ENCODE results near the gene PTPN20. TPM values are rescaled to one million over a fixed set of nuclear protein-coding genes. Genes with fewer than 3 reads are reported as not detected.

Gene PTPN20
- total RNA-seq, 1 donor from 2014 or later = not detected

DNA sequence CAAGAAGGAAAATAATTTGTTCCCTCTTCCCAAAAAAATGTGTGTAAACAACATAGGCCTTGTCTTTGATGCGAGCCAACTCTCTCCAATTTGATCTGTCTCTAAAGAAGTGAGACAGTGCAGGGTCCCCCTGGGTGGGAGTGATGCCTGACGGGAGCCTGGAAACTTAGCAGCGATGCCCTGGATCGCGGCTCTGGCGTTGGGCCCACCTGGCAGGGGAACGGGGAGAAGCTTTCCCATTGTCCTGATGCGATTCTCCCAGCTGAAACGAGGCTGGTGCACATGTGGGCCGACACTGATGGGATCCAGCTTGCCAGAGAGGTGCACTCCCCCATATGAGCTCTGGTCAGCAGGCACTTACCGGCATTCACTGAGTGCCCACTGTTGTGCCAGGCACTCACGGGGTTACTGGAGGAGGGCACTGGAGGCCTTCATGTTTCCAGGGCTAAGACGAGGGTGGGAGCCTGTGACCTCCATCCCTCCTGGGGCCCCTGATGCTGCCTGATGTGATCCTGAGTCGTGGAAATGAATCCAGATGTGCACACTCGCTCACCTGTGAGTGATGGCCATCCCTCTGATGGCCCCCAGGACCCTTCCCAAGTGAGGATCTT lies 132.8 kb downstream of the PTPN20 start:
- H3K9me3 Mint-ChIP-seq (ENCODE audit: unreplicated experiment) = no peaks in the 10 kb centered on the region
- TF ChIP-seq, protein P1, sequence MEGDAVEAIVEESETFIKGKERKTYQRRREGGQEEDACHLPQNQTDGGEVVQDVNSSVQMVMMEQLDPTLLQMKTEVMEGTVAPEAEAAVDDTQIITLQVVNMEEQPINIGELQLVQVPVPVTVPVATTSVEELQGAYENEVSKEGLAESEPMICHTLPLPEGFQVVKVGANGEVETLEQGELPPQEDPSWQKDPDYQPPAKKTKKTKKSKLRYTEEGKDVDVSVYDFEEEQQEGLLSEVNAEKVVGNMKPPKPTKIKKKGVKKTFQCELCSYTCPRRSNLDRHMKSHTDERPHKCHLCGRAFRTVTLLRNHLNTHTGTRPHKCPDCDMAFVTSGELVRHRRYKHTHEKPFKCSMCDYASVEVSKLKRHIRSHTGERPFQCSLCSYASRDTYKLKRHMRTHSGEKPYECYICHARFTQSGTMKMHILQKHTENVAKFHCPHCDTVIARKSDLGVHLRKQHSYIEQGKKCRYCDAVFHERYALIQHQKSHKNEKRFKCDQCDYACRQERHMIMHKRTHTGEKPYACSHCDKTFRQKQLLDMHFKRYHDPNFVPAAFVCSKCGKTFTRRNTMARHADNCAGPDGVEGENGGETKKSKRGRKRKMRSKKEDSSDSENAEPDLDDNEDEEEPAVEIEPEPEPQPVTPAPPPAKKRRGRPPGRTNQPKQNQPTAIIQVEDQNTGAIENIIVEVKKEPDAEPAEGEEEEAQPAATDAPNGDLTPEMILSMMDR (IDR thresholded peaks at IDR 0.05) = no peak
- DNase-seq (ENCODE audit: extremely low spot score, unreplicated experiment) = no peak
- no peak overlapping the region for H3K27ac Mint-ChIP-seq (ENCODE audit: unreplicated experiment)
- H3K4me1 Mint-ChIP-seq (ENCODE audit: unreplicated experiment) = no peaks in the 10 kb centered on the region
- no peaks in the 10 kb centered on the region for H3K36me3 Mint-ChIP-seq (ENCODE audit: unreplicated experiment)
- H3K4me3 Mint-ChIP-seq (ENCODE audit: unreplicated experiment) = no peak overlapping the region
- peaks cover 6% of the 10 kb centered on the region for H3K27me3 Mint-ChIP-seq (ENCODE audit: unreplicated experiment)

- H3K9me3 Mint-ChIP-seq (ENCODE audit: unreplicated experiment) = no peaks in the 10 kb centered on the region
- H3K27me3 Mint-ChIP-seq (ENCODE audit: unreplicated experiment) = peaks cover 6% of the 10 kb centered on the region
- H3K27ac Mint-ChIP-seq (ENCODE audit: unreplicated experiment) = no peak overlapping the region
- TF ChIP-seq, protein P1 (IDR thresholded peaks at IDR 0.05) = no peak
- H3K36me3 Mint-ChIP-seq (ENCODE audit: unreplicated experiment) = no peaks in the 10 kb centered on the region
- no peak for DNase-seq (ENCODE audit: extremely low spot score, unreplicated experiment)
- no peak overlapping the region for H3K4me3 Mint-ChIP-seq (ENCODE audit: unreplicated experiment)
- no peaks in the 10 kb centered on the region for H3K4me1 Mint-ChIP-seq (ENCODE audit: unreplicated experiment)
Observed at GRCh38 chr10:47044741-47045140, 133.5 kb downstream of the PTPN20 start.

GRCh38 chr10:47045331-47045861 lies 134.2 kb downstream of the PTPN20 start:
- Mint-ChIP-seq H3K4me1 (ENCODE audit: unreplicated experiment) (no peaks in the 10 kb centered on the region), H3K9me3 (ENCODE audit: unreplicated experiment) (no peaks in the 10 kb centered on the region), H3K36me3 (ENCODE audit: unreplicated experiment) (no peaks in the 10 kb centered on the region), H3K4me3 (ENCODE audit: unreplicated experiment) (no peak overlapping the region), H3K27me3 (ENCODE audit: unreplicated experiment) (peaks cover 6% of the 10 kb centered on the region), H3K27ac (ENCODE audit: unreplicated experiment) (no peak overlapping the region)
- TF ChIP-seq, protein P1 (IDR thresholded peaks at IDR 0.05) = no peak
- no peak for DNase-seq (ENCODE audit: extremely low spot score, unreplicated experiment)

DNA sequence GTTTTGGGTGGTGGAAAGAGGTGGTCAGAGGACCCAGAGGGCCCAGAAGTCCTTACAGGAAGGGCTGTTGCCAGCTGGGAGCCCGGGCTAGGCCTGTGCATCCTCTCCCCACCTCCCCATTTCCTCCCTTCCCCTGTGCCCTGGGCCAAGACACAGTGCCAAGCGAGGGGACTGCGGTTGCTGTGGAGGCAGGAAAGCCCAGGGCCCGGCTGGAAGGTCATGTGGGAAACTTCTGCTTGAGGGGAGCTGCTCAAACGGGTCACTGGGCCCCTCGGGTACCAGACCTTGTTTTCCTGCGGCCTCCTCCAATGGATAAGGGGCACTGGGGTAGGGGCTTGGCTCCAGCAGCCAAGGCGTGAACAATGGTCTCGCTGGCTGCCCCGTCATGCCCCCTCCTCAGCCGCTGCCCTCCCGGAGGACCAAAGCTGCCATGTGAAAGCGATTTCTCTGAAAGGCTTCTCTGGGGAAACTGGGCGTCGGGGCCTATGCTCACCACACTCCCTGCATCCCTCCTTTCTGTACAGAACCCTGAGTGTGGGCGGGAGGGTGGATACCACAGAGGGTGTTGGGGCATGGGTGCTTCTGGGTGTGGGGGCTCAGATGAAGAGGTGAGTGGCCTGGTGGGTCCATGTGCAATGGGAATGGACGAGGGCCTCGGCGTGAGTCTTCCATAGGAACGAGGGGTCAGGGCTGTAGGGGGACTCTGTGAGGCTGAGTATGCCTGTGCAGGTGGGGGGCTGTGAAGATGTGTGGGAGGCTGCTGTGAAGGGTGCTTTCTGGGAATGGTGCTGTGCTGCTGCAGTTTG lies 135.3 kb downstream of the PTPN20 start:
- DNase-seq (ENCODE audit: extremely low spot score, unreplicated experiment) = no peak
- Mint-ChIP-seq H3K4me1 (ENCODE audit: unreplicated experiment) (no peaks in the 10 kb centered on the region), H3K36me3 (ENCODE audit: unreplicated experiment) (no peaks in the 10 kb centered on the region), H3K27me3 (ENCODE audit: unreplicated experiment) (peaks cover 3% of the 10 kb centered on the region), H3K9me3 (ENCODE audit: unreplicated experiment) (no peaks in the 10 kb centered on the region), H3K4me3 (ENCODE audit: unreplicated experiment) (no peak overlapping the region), H3K27ac (ENCODE audit: unreplicated experiment) (no peak overlapping the region)
- TF ChIP-seq, protein P1 (IDR thresholded peaks at IDR 0.05) = no peak

DNA sequence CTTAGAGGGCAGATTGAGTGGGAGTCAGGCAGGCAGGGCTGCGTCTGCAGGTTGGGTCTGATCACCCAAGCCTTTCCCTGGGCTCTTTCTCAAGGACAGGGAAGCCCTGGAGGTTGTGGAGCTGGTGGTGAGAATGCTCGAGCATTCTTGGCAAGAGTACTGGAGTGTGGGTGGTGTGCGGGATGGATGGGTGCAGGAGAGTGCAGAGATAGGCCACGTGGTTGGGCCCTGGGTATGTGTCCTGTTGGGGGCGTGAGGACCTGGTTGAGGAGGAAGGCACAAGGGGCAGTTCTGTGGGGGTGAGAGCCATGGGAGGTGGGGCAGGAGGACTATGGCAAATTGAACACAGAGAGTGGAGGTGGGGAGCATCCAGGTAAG lies 135.9 kb downstream of the PTPN20 start:
- Mint-ChIP-seq H3K4me1 (ENCODE audit: unreplicated experiment) (no peaks in the 10 kb centered on the region), H3K4me3 (ENCODE audit: unreplicated experiment) (no peak overlapping the region), H3K9me3 (ENCODE audit: unreplicated experiment) (no peaks in the 10 kb centered on the region), H3K36me3 (ENCODE audit: unreplicated experiment) (no peaks in the 10 kb centered on the region), H3K27me3 (ENCODE audit: unreplicated experiment) (peaks cover 3% of the 10 kb centered on the region), H3K27ac (ENCODE audit: unreplicated experiment) (no peak overlapping the region)
- TF ChIP-seq, protein P1 (IDR thresholded peaks at IDR 0.05) = no peak
- DNase-seq (ENCODE audit: extremely low spot score, unreplicated experiment) = no peak

All from osteocyte (in vitro differentiated cells).